GM23338 (cell line): ENCODE data around the gene CYB561D2. TPM values are rescaled to one million over a fixed set of nuclear protein-coding genes. Genes with fewer than 3 reads are reported as not detected.

Source experiments
- ATAC-seq: fragments of 200-7000 bp; cut with Tn5 transposase; 3 replicates; pipeline ENCODE4 v1.9.1; 2020
- DNase-seq: peaks from one replicate; pipeline ENCODE4 v3.0.0-alpha.2; 2015; ENCODE audit warnings: low spot score
- H2AFZ ChIP-seq: fragments of 200-600 bp; sonication (generic); 2 replicates; pipeline ENCODE4 v1.8.0; 2016; ENCODE audit warnings: antibody characterized with exemption, mild to moderate bottlenecking, moderate library complexity
- H3F3A ChIP-seq: fragments of 200-600 bp; sonication (generic); replicated peaks from 2 replicates; pipeline ENCODE4 v1.8.0; 2017; ENCODE audit warnings: antibody characterized with exemption, mixed run types, low read depth
- H3K27ac ChIP-seq: fragments of 200-600 bp; sonication (generic); 2 replicates; pipeline ENCODE4 v1.6.1; 2016; ENCODE audit warnings: low read depth
- H3K27me3 ChIP-seq: fragments of 200-600 bp; sonication (generic); 2 replicates; pipeline ENCODE4 v1.8.0; 2016; ENCODE audit warnings: mild to moderate bottlenecking, mixed run types, moderate library complexity; ENCODE audit not compliant: insufficient read depth
- H3K36me3 ChIP-seq: fragments of 200-600 bp; sonication (generic); 2 replicates; pipeline ENCODE4 v1.8.0; 2016; ENCODE audit warnings: mild to moderate bottlenecking; ENCODE audit not compliant: insufficient read depth
- H3K4me1 ChIP-seq: fragments of 200-600 bp; sonication (generic); 2 replicates; pipeline ENCODE4 v1.8.0; 2016; ENCODE audit warnings: mild to moderate bottlenecking, moderate library complexity; ENCODE audit not compliant: insufficient read depth
- H3K4me2 ChIP-seq: fragments of 200-600 bp; sonication (generic); 2 replicates; pipeline ENCODE4 v1.7.1; 2017; ENCODE audit warnings: mixed run types
- H3K4me3 ChIP-seq: fragments of 200-600 bp; sonication (generic); 2 replicates; pipeline ENCODE4 v1.6.1; 2016; ENCODE audit warnings: mixed run types
- H3K79me2 ChIP-seq: fragments of 200-600 bp; sonication (generic); replicated peaks from 2 replicates; pipeline ENCODE4 v1.8.0; 2017; ENCODE audit warnings: mild to moderate bottlenecking; ENCODE audit not compliant: insufficient read depth
- H3K9me2 ChIP-seq: fragments of 200-600 bp; sonication (generic); 2 replicates; pipeline ENCODE4 v1.8.0; 2017; ENCODE audit not compliant: insufficient read depth
- H4K20me1 ChIP-seq: fragments of 200-600 bp; sonication (generic); replicated peaks from 2 replicates; pipeline ENCODE4 v1.8.0; 2017; ENCODE audit warnings: mild to moderate bottlenecking; ENCODE audit not compliant: insufficient read depth
- H3K27ac Mint-ChIP-seq: 2 replicates; pipeline ENCODE4 v1.8.0; 2020; ENCODE audit warnings: inconsistent platforms, mild to moderate bottlenecking, moderate library complexity, mixed read lengths
- H3K27me3 Mint-ChIP-seq: 3 replicates; pipeline ENCODE4 v1.8.0; 2022; ENCODE audit warnings: low read depth, mild to moderate bottlenecking, moderate library complexity, mixed read lengths, inconsistent platforms; ENCODE audit not compliant: insufficient read depth, poor library complexity
- H3K36me3 Mint-ChIP-seq: 3 replicates; pipeline ENCODE4 v1.8.0; 2021; ENCODE audit warnings: low read depth, mild to moderate bottlenecking, inconsistent platforms, moderate library complexity, mixed read lengths
- H3K4me1 Mint-ChIP-seq: 3 replicates; pipeline ENCODE4 v1.8.0; 2020; ENCODE audit warnings: mild to moderate bottlenecking, inconsistent platforms, mixed read lengths
- H3K4me3 Mint-ChIP-seq: 3 replicates; pipeline ENCODE4 v1.8.0; 2021; ENCODE audit warnings: moderate library complexity, mild to moderate bottlenecking, inconsistent platforms, mixed read lengths
- H3K9me3 Mint-ChIP-seq: 3 replicates; pipeline ENCODE4 v1.8.0; 2020; ENCODE audit warnings: moderate library complexity, mild to moderate bottlenecking, inconsistent platforms, mixed read lengths
- CREB1 ChIP-seq: fragments of 250-450 bp; sonication (Bioruptor Pico); IDR thresholded peaks from 2 replicates; pipeline ENCODE4 v1.5.0; 2020; ENCODE audit warnings: low read depth, mild to moderate bottlenecking, moderate library complexity
- CTCF ChIP-seq, 2 experiments: fragments of 200-600 bp in 1 of 2; sonication (generic) in 1 of 2; conservative IDR thresholded peaks; 2 replicates each; pipeline versions ENCODE4 v1.5.1 to v1.6.1; 2016 to 2017; ENCODE audit warnings: antibody characterized with exemption in 2 of 2, low read depth in 2 of 2, mild to moderate bottlenecking in 2 of 2, moderate library complexity in 1 of 2
- ETS1 ChIP-seq: IDR thresholded peaks from 2 replicates; pipeline ENCODE4 v1.6.1; 2016; ENCODE audit warnings: antibody characterized with exemption
- EZH2 ChIP-seq: fragments of 200-600 bp; sonication (generic); IDR thresholded peaks from one replicate; pipeline ENCODE4 v1.8.0; 2017; ENCODE audit warnings: antibody characterized with exemption, mild to moderate bottlenecking, low read depth; ENCODE audit not compliant: unreplicated experiment
- EZH2phosphoT487 ChIP-seq: fragments of 200-600 bp; sonication (generic); IDR thresholded peaks from one replicate; pipeline ENCODE4 v1.8.1; 2018; ENCODE audit warnings: antibody characterized with exemption; ENCODE audit not compliant: unreplicated experiment
- JUNB ChIP-seq: IDR thresholded peaks from one replicate; pipeline ENCODE4 v1.6.1; 2016; ENCODE audit warnings: antibody characterized with exemption; ENCODE audit not compliant: unreplicated experiment
- NANOG ChIP-seq: IDR thresholded peaks from 2 replicates; pipeline ENCODE4 v1.6.1; 2016; ENCODE audit warnings: antibody characterized with exemption, borderline replicate concordance
- POLR2AphosphoS5 ChIP-seq: IDR thresholded peaks from 2 replicates; pipeline ENCODE4 v1.6.1; 2016; ENCODE audit warnings: antibody characterized with exemption, low read depth
- REST ChIP-seq: IDR thresholded peaks from one replicate; pipeline ENCODE4 v1.6.1; 2018; ENCODE audit warnings: antibody characterized with exemption; ENCODE audit not compliant: unreplicated experiment
- STAT1 ChIP-seq: IDR thresholded peaks from one replicate; pipeline ENCODE4 v1.6.1; 2016; ENCODE audit warnings: antibody characterized with exemption; ENCODE audit not compliant: unreplicated experiment
- ZNF114 ChIP-seq: fragments of 250-450 bp; sonication (Bioruptor Pico); IDR thresholded peaks from 2 replicates; pipeline ENCODE4 v1.5.0; 2020; ENCODE audit warnings: mild to moderate bottlenecking, moderate library complexity
- ZNF331 ChIP-seq: fragments of 250-450 bp; sonication (Bioruptor Pico); IDR thresholded peaks from 2 replicates; pipeline ENCODE4 v1.5.0; 2020; ENCODE audit warnings: low read depth, mild to moderate bottlenecking, moderate library complexity
- ZNF462 ChIP-seq: fragments of 250-450 bp; sonication (Bioruptor Pico); IDR thresholded peaks from 2 replicates; pipeline ENCODE4 v1.5.0; 2020; ENCODE audit warnings: mild to moderate bottlenecking, moderate library complexity
- polyA plus RNA-seq: library from polyadenylated mRNA; unstranded; fragments of >200 nt; fragmentation: Nextera tagmentation; extraction: Ambion mirVana; gene quantifications from 2 replicates; pipeline ENCODE4 v1.2.1, GENCODE V29; 2016
- total RNA-seq: library from RNA; depleted of rRNA; stranded (reverse); fragments of >200 nt; shearing (Covaris generic); gene quantifications from 2 replicates; pipeline ENCODE4 v1.2.3, GENCODE V29; 2014

CYB561D2 gene
- total and polyA plus RNA-seq, 2 experiments from 2014 or later: 10.1 to 18.2 TPM

GRCh38 chr3:50365080-50365841 is 14.6 kb downstream of the CYB561D2 start:
- ATAC-seq (peak; percentile 86), DNase-seq (peak; percentile 97)
- Histone ChIP-seq H2AFZ (peak overlapping the region; percentile 86), H4K20me1 (no peaks in the 10 kb centered on the region), H3K36me3 (no peaks in the 10 kb centered on the region), H3K4me3 (peak overlapping the region; percentile 78), H3K4me2 (peak overlapping the region; percentile 95), H3F3A (0 out of 2 replicates have a peak, but pooled peaks cover 5% of the 10 kb centered on the region), H3K9me2 (no peaks in the 10 kb centered on the region), H3K27ac (no peak overlapping the region), H3K79me2 (no peaks in the 10 kb centered on the region), H3K4me1 (no peaks in the 10 kb centered on the region), H3K27me3 (peaks cover 11% of the 10 kb centered on the region; the same call in 1 of the 2 replicates)
- Mint-ChIP-seq H3K4me3 (peak overlapping the region; percentile 77), H3K4me1 (peaks cover 4% of the 10 kb centered on the region; the same call in 1 of the 3 replicates), H3K36me3 (no peaks in the 10 kb centered on the region), H3K27ac (0 out of 2 replicates have a peak overlapping the region, but pooled peaks have one; percentile 40), H3K27me3 (peaks cover 16% of the 10 kb centered on the region), H3K9me3 (no peaks in the 10 kb centered on the region; the same call in 2 of the 3 replicates)
- TF ChIP-seq POLR2AphosphoS5 (peak; percentile 53; the same call in 1 of the 2 replicates), EZH2phosphoT487 (no peak), NANOG (no peak), STAT1 (no peak), CREB1 (CRISPR knock-in tag) (peak; percentile 66), JUNB (no peak), ZNF331 (CRISPR knock-in tag) (no peak), ZNF462 (CRISPR knock-in tag) (no peak), ZNF114 (no peak), CTCF (conservative IDR thresholded peaks at IDR 0.05; ENCODE audit: low read depth in 2 of 2) (peak; percentile 17 to 60; a peak in 2 of 4 replicates), EZH2 (no peak), ETS1 (no peak), REST (no peak)
